ENCODE results near the gene LMAN2.
"Not testable (repeated sequence)": the region's sequence is repeated elsewhere in the genome, so short reads cannot be mapped to it uniquely, and the experiment has no call there.

The LMAN2 gene

DNA sequence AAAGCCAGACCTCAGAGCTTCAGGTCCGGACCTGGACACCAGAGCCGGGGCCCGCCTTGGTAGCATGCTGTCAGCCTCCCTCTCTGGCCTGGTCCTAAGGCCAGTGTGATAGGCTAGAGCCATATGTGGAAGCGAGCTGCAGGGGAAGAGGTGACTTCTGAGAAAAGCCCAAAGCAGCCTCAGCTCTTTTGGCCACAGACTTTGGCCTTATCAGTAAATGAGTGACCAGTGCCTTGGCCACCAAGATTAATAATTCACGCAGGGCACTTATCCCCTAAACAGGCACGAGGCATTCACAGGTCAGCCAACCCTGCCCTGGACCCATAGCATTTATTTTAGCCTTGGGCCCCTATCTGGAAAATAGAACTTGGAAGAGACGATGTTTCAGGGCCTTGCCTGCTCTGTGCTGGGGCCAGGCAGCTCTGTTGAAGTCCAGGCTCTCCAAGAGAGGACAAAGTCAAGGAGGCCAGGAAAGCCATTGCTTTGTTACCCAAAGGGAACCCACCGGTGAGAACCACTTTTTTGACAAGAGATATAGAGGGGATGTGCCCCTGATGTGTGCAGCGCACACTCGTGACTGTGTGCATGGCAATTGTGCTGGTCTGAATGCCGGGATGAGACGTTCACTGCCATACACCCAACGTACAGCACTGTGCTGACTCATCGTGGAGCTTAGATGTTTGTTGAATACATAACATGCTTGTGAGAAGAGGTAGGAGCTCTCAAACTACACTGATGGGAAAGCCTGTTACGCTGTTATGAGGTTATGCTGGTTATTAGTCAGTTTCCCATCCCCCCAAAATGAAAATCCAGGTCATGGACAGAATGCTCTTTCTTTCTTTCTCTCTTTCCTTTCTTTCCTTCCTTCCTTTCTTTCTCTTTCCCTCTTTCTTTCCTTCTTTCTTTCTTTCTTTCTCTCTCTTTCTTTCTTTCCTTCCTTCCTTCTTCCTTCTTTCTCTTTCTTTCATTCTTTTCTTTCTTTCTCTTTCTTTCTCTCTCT lies 27.7 kb upstream of the LMAN2 start:
- Histone ChIP-seq H3K4me3 (ENCODE audit: low read length) (no peak overlapping the region), H2AFZ (ENCODE audit: low read length) (no peak overlapping the region), H3K9ac (ENCODE audit: low read length) (no peak overlapping the region), H3K36me3 (replicated peaks; ENCODE audit: insufficient read depth, low read length) (no peaks in the 10 kb centered on the region), H3K4me2 (ENCODE audit: low read depth, low read length) (no peak overlapping the region), H3K9me2 (replicated peaks; ENCODE audit: insufficient read depth, low read length) (no peaks in the 10 kb centered on the region), H3K4me1 (ENCODE audit: low read length) (no peaks in the 10 kb centered on the region), H3K27ac (ENCODE audit: low read length) (no peak overlapping the region), H3K9me3 (replicated peaks; ENCODE audit: insufficient read depth, low read length) (no peaks in the 10 kb centered on the region), H3F3A (ENCODE audit: insufficient read depth, low read length) (no peaks in the 10 kb centered on the region), H3K79me2 (ENCODE audit: low read length) (no peaks in the 10 kb centered on the region), H3K27me3 (replicated peaks; ENCODE audit: insufficient read depth, low read length) (peaks cover 12% of the 10 kb centered on the region), H4K20me1 (ENCODE audit: insufficient read depth, low read length) (no peaks in the 10 kb centered on the region)
- DNase-seq = no peak
- TF ChIP-seq EZH2phosphoT487 (IDR thresholded peaks at IDR 0.05; ENCODE audit: low read length) (no peak), EZH2 (optimal IDR thresholded peaks at IDR 0.05; ENCODE audit: low read depth, low read length) (no peak)
- TF ChIP-seq, protein P1, sequence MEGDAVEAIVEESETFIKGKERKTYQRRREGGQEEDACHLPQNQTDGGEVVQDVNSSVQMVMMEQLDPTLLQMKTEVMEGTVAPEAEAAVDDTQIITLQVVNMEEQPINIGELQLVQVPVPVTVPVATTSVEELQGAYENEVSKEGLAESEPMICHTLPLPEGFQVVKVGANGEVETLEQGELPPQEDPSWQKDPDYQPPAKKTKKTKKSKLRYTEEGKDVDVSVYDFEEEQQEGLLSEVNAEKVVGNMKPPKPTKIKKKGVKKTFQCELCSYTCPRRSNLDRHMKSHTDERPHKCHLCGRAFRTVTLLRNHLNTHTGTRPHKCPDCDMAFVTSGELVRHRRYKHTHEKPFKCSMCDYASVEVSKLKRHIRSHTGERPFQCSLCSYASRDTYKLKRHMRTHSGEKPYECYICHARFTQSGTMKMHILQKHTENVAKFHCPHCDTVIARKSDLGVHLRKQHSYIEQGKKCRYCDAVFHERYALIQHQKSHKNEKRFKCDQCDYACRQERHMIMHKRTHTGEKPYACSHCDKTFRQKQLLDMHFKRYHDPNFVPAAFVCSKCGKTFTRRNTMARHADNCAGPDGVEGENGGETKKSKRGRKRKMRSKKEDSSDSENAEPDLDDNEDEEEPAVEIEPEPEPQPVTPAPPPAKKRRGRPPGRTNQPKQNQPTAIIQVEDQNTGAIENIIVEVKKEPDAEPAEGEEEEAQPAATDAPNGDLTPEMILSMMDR (IDR thresholded peaks at IDR 0.05; ENCODE audit: low read length) = no peak

DNA sequence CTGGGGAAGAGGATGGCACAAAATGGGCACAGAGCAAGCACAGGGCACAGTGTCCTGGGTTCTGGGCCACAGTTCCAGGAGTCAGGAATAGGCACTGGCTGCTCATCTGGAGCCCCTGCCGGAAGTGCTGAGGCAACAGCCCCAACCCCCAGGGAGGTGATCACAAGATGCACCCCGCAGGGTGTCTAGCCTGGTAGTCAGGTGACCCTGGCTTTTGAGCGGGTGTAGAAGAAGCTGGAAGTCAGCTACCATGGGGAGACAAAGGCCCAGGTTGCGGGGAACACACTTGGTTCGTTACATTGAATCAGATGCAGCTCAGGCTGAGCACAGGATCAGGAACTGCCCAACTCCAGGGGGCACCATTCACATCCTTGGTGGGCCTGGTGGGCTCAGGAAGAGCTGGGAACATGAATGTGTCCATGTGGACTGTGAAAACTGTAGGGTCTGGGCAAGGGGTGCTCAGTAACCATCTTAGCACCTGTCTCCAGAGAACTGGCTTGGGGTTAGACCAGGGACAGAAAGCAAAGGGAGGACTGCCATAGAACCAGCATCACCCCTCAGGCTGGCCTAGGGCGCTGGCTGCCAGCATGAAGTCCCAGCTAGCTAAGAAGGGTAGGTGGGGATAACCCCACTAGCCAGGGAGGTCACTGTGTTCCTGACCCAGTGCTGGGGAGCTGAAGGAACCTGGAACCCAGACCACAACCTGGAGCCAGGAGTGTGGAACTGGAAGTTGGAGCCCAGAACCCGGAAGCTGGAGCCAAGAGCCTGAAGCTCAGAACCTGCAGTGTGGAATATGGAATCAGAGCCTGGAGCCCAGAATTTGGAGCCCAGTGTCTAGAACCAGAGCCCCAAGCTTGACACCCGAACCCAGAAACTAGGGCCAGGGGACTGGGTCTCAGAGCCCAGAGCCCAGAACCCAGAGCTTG lies 26.6 kb upstream of the LMAN2 start:
- no peaks in the 10 kb centered on the region for H3F3A ChIP-seq (ENCODE audit: insufficient read depth, low read length)
- no peak for DNase-seq
- no peaks in the 10 kb centered on the region for H3K9me2 ChIP-seq (replicated peaks; ENCODE audit: insufficient read depth, low read length)
- TF ChIP-seq EZH2phosphoT487 (IDR thresholded peaks at IDR 0.05; ENCODE audit: low read length) (no peak), EZH2 (optimal IDR thresholded peaks at IDR 0.05; ENCODE audit: low read depth, low read length) (no peak)
- TF ChIP-seq, protein P1 (IDR thresholded peaks at IDR 0.05; ENCODE audit: low read length) = no peak
- H3K9me3 ChIP-seq (replicated peaks; ENCODE audit: insufficient read depth, low read length) = no peaks in the 10 kb centered on the region
- no peaks in the 10 kb centered on the region for H4K20me1 ChIP-seq (ENCODE audit: insufficient read depth, low read length)
- no peaks in the 10 kb centered on the region for H3K4me1 ChIP-seq (ENCODE audit: low read length)
- H3K27ac ChIP-seq (ENCODE audit: low read length) = no peak overlapping the region
- no peak overlapping the region for H2AFZ ChIP-seq (ENCODE audit: low read length)
- H3K36me3 ChIP-seq (replicated peaks; ENCODE audit: insufficient read depth, low read length) = no peaks in the 10 kb centered on the region
- H3K27me3 ChIP-seq (replicated peaks; ENCODE audit: insufficient read depth, low read length) = 0 out of 2 replicates have a peak, but pooled peaks cover 1% of the 10 kb centered on the region
- no peak overlapping the region for H3K4me3 ChIP-seq (ENCODE audit: low read length)
- no peaks in the 10 kb centered on the region for H3K79me2 ChIP-seq (ENCODE audit: low read length)
- H3K4me2 ChIP-seq (ENCODE audit: low read depth, low read length) = no peak overlapping the region
- no peak overlapping the region for H3K9ac ChIP-seq (ENCODE audit: low read length)

DNA sequence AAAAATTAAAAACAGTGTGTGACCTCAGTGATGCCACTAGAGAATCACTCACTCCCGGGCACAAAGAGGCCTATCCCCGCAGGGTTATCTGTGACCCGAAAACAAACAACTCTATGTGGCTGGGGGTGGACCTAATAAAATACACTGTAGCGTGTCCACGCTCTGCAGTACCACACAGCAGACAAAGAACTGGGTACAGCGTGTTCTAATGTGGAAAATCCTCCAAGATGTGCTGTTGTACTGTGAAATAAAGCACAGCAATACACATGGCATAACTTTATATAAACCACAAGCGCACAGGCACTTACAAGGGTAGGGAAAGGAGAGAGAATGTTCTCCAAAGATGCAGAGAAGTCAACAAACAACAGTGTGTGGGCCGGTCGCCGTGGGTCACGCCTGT lies 24.6 kb upstream of the LMAN2 start:
- H3K4me3 ChIP-seq (ENCODE audit: low read length) = no peak overlapping the region
- H3K9me3 ChIP-seq (replicated peaks; ENCODE audit: insufficient read depth, low read length) = no peaks in the 10 kb centered on the region
- H3K4me1 ChIP-seq (ENCODE audit: low read length) = peaks cover 16% of the 10 kb centered on the region
- peaks cover 4% of the 10 kb centered on the region; the same call in 1 of the 2 replicates for H3F3A ChIP-seq (ENCODE audit: insufficient read depth, low read length)
- H4K20me1 ChIP-seq (ENCODE audit: insufficient read depth, low read length) = no peaks in the 10 kb centered on the region
- no peaks in the 10 kb centered on the region for H3K79me2 ChIP-seq (ENCODE audit: low read length)
- no peak overlapping the region for H3K4me2 ChIP-seq (ENCODE audit: low read depth, low read length)
- H3K27ac ChIP-seq (ENCODE audit: low read length) = no peak overlapping the region
- no peak overlapping the region for H2AFZ ChIP-seq (ENCODE audit: low read length)
- no peaks in the 10 kb centered on the region for H3K36me3 ChIP-seq (replicated peaks; ENCODE audit: insufficient read depth, low read length)
- no peak overlapping the region for H3K9ac ChIP-seq (ENCODE audit: low read length)
- no peak for DNase-seq
- no peak for TF ChIP-seq EZH2phosphoT487 (IDR thresholded peaks at IDR 0.05; ENCODE audit: low read length)
- no peak for TF ChIP-seq EZH2 (optimal IDR thresholded peaks at IDR 0.05; ENCODE audit: low read depth, low read length)
- TF ChIP-seq, protein P1 (IDR thresholded peaks at IDR 0.05; ENCODE audit: low read length) = no peak
- no peaks in the 10 kb centered on the region for H3K9me2 ChIP-seq (replicated peaks; ENCODE audit: insufficient read depth, low read length)
- no peaks in the 10 kb centered on the region for H3K27me3 ChIP-seq (replicated peaks; ENCODE audit: insufficient read depth, low read length)

DNA sequence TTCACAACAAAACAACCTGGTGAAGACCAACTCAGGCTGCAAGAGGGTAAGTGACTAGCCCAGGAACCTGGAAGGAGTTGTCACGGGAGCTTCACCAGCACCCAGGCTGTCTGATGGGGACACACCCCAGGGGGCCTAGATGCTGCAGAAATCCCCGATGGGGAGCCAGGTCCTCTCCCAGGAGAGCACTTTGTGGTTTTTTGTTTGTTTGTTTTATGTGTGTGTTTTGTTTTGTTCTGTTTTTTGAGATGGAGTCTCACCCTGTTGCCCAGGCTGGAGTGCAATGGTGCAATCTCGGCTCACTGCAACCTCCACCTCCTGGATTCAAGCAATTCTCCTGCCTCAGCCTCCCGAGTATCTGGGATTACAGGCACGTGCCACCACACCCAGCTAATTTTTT lies 24.0 kb upstream of the LMAN2 start:
- not testable (repeated sequence) for H3K27ac ChIP-seq (ENCODE audit: low read length)

More for the DNA sequence above, 24.0 kb upstream of the LMAN2 start:
- H2AFZ ChIP-seq (ENCODE audit: low read length); H3K27me3 ChIP-seq (replicated peaks; ENCODE audit: insufficient read depth, low read length); H3K9ac ChIP-seq (ENCODE audit: low read length); H3K4me2 ChIP-seq (ENCODE audit: low read depth, low read length); H3K4me3 ChIP-seq (ENCODE audit: low read length); H3K9me3 ChIP-seq (replicated peaks; ENCODE audit: insufficient read depth, low read length); H4K20me1 ChIP-seq (ENCODE audit: insufficient read depth, low read length); H3K9me2 ChIP-seq (replicated peaks; ENCODE audit: insufficient read depth, low read length); H3K36me3 ChIP-seq (replicated peaks; ENCODE audit: insufficient read depth, low read length); DNase-seq; H3F3A ChIP-seq (ENCODE audit: insufficient read depth, low read length); H3K79me2 ChIP-seq (ENCODE audit: low read length): not testable (repeated sequence)
- peaks cover 18% of the 10 kb centered on the region for H3K4me1 ChIP-seq (ENCODE audit: low read length)
